GM21390 (cell line): ENCODE data around the gene MKRN1.
"Not testable (repeated sequence)": the region's sequence is repeated elsewhere in the genome, so short reads cannot be mapped to it uniquely, and the experiment has no call there.

ENCODE experiments used
- ATAC-seq: cut with Tn5 transposase; IDR thresholded peaks from one replicate; pipeline ENCODE4 v1.9.1; 2021; ENCODE audit not compliant: unreplicated experiment

Gene MKRN1, protein sequence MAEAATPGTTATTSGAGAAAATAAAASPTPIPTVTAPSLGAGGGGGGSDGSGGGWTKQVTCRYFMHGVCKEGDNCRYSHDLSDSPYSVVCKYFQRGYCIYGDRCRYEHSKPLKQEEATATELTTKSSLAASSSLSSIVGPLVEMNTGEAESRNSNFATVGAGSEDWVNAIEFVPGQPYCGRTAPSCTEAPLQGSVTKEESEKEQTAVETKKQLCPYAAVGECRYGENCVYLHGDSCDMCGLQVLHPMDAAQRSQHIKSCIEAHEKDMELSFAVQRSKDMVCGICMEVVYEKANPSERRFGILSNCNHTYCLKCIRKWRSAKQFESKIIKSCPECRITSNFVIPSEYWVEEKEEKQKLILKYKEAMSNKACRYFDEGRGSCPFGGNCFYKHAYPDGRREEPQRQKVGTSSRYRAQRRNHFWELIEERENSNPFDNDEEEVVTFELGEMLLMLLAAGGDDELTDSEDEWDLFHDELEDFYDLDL

GRCh38 chr7:140479062-140479738 lies at the start of gene MKRN1:
Gene MKRN1, minus strand, starts transcription at chr7:140479505. Its CDS starts 161 bp downstream, at chr7:140479344.
- ATAC-seq: peak; percentile 90

- ATAC-seq: no peak
Measured at GRCh38 chr7:140526787-140527664, 47.7 kb upstream of the MKRN1 start.

- ATAC-seq: no peak
Measured at GRCh38 chr7:140526214-140526613, 46.9 kb upstream of the MKRN1 start.

DNA sequence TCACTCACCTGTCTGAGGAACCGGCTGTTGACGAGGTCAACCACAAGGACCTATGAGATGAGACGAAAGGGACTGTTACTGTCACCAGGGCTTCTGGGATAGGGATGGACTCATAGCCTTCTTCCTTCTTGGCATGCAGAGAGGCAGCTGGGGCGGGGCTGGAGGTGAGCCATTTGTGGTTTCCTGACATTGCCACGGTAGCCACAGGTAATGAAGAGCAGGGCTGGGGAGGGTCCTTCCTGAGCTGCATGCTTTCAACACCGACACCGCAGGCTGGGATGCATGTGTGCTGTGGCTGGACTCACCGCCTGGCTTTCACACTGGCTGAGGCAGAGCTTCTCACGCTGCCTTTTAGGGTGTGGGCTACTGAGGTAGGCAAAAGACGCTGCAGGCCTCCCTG lies 46.4 kb upstream of the MKRN1 start:
- ATAC-seq: no peak

DNA sequence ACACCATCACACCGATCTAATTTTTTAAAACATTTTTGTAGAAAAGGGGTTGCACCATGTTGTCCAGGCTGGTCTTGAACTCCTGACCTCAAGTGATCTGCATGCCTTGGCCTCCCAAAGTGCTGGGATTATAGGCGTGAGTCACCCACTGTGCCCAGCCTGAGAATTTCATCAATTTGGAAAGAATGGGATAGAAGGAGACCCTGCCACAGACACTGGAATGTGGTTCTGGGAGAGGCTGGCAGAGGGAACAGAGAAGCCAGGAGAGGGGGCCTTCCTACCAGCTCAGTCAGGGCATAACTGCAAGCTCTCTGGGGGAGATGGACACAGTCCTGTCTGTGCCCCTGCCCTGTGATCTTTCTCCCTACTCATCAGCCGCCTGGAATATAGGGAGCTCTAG lies 42.1 kb upstream of the MKRN1 start:
- no peak for ATAC-seq

DNA sequence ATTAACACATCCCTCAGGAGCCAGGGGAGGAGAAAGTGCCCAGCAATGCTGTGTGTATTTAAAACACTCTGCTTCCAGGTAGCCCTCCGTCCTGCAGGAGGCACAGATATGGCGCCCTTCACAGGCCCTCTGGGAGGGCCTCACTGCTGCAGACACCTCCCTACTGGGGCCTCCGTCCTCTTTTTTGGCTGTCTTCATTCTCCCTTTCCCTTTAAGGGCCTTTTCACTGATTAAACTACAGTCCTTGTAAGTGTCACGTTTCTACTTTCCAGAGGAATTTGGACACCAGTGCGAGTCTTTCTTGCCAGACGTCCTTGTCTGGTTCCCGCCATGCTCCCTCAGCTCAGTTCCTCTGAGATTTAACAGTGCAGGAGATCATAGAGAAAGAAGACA lies 39.7 kb upstream of the MKRN1 start:
- no peak for ATAC-seq

- ATAC-seq: no peak
Measured at GRCh38 chr7:140518370-140519006, 39.2 kb upstream of the MKRN1 start.

DNA sequence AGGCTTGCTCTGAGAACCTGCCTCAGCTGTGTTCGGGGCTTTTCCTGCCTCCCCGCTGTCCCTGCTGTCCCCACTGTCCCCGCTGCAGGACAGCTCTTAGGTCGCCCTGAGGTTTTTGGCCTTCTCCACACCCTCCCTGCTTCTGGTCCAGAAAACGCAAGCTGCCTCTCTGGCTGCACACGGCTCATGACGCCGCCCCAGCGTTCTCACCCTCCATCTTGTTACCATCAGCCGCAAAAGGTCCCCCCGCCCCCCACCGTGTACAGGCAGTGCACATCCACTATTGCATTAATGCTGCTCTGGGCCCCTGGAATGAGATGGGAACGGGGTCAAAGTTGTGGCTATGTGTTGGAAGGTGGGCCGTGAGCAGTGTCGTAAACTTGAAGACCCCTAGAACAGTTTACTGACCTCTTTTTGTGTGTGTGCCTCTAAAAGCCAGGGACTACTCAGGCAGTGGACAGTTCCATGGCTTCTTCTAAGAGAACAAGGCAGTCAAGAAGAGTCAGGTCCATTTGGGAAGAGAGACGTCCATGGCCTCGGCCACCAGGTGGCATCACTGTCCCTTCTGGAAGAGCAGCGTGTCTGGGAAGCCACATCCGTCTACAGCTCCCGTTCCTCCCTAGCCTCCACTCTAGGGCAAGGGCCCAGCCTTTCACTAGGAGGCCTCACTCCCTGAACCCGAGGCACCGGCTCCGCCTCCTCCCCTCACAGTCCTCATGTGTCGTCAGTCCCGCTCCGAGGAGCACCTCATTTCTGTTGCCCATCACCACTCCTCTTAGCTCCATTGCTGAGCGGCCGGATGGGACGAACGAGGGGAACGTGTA lies 38.5 kb upstream of the MKRN1 start:
- ATAC-seq: no peak

DNA sequence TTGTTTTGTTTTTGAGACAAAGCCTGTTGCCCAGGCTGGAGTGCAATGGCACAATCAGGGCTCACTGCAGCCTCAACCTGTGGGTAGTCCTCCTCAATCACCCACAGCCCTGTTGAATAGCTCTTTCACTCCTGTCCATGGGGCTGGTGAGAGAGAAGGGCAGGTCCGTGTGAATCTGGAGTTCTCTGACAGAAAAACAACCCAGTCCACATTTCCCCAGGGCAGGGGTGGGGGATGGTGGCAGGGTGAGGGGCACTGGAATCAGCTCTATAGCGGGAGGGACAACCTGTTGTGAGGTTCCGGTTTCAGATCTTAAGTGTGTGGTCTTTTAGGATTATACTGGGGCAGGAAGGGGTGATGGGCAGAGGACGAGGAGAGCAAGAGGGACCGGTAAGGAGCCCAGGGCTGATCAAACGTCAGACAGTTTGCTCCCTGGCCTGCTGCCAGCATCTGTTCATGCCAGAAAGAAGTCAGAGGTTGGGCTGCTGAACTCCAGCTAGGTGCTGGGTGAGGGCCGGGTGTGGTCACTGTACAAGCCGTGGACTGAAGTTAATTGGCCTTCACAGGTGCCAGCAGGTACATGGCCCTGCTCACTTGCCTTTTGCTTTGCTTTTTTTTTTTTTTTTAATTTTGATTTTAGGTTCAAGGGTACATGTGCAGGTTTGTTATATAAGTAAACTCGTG lies 33.2 kb upstream of the MKRN1 start:
- ATAC-seq: no peak

- no peak for ATAC-seq
Measured at GRCh38 chr7:140509789-140510188, 30.5 kb upstream of the MKRN1 start.

GRCh38 chr7:140507556-140507955 lies 28.3 kb upstream of the MKRN1 start:
- ATAC-seq: not testable (repeated sequence)

DNA sequence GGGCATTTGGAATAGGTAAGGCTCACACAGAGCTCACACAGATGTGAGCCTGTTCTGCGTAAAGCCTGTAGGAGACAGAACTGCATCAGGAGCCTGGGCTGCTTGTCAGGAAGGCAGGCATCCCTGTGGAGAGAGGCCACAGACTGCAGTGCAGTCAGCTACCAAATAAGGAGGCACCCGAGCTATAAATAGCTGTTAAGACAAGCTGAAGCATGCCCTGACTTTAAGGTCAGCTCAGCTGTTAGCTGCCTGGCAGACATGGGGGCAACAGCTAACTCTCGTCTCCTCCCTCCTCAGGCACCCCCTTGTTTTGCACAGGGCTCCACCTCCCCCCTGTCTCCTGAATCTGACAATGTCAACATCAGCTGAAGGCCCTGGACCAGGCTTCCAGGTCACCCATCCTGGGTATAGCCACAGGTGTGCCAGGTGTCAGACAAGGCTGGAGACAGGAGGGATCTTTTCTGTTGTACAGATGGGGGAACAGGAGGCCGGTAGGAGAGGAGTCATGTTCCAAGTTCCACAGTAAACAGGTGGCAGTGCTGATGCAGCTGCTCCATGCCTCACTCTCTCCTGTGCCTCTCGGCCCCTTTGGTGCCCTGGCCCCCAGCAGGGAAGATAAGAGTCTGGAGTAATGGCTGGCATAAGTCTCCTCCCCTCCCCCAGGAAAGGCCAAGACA lies 27.6 kb upstream of the MKRN1 start:
- ATAC-seq: no peak

GRCh38 chr7:140501966-140502365 lies 22.7 kb upstream of the MKRN1 start:
- ATAC-seq: no peak

GRCh38 chr7:140497807-140498206 lies 18.5 kb upstream of the MKRN1 start:
- not testable (repeated sequence) for ATAC-seq

DNA sequence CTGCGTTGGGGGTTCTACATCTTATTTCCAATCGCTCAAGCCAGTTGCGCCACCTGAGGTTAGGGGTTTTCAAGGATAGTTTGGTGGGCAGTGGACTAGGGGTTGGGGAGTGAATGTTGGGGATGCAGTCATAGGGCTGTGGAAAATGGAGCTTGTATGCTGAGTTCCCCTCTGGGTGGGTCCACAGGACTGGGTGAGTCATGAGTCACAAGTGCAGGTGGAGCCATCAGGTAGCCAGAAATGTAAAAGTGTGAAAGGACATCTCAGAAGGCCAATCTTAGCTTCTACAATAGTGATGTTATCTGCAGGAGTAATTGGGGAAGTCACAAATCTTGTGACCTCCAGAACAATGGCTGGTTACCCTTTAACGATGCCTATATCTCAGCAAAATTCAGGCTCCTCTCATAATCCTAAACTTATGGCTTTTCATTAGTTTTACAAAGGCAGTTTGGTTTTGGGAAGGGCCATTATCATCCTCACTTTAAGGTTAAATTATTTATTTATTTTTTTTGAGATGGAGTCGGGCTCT lies 18.0 kb upstream of the MKRN1 start:
- ATAC-seq: no peak

DNA sequence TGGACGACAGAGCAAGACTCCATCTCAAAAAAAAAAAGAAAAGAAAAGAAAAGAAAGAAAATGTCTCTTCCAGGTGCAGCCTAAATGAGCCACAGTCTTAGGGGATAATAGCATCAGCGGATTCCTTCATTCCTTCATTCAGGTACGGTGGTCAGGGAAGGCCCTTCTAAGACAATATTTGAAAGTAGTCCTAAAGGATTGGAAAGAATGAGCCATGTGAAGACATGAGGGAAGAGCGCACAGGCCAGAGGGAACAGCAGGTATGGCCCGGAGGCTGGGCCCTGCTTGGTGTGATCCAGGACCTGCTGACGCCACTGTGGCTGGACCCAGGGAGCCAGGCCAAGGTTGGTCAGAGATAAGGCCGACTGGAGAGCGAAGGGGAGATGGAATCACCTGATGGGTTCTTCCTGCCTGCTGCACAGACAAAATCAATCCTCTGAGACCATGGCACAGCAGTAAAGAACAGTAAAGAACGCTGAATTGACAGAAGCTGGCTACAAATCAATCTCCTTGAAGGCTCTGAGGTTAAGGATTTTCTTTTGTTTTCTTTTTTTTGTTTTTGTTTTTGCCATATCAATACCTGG lies 16.3 kb upstream of the MKRN1 start:
- no peak for ATAC-seq

- ATAC-seq: no peak
Measured at GRCh38 chr7:140494867-140495266, 15.6 kb upstream of the MKRN1 start.

DNA sequence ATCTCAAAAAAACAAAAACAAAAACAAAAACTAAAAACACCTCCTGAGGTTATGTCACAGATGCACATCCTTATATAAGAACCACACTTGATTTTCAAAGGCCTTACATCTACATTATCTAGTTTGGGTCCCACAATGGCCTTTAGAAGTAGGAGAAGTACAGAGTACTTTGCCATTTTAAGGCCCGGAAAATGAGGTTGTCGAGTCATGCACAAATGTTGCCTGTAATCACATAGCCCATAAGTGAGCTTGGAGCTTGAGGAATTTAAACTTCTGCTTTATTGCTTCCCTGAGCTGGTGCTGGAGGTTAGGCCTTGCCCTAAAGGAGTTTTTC lies 9.7 kb upstream of the MKRN1 start:
- ATAC-seq: no peak
